ENCODE data around the gene SPZ1. TPM values are rescaled to one million over a fixed set of nuclear protein-coding genes. Genes with fewer than 3 reads are reported as not detected.
"Not testable (repeated sequence)": the region's sequence is repeated elsewhere in the genome, so short reads cannot be mapped to it uniquely, and the experiment has no call there.

Gene SPZ1
- not detected in 2 replicates for total RNA-seq (2014; rRNA removed)
- not detected for Bru-seq, nascent RNA
- BruChase-seq, experiment 1, labeled RNA remaining after a 6-hour chase = percentile 17 among the genes with signal in this experiment
- not detected for BruChase-seq, experiment 2, labeled RNA remaining after a 2-hour chase
- long read RNA-seq = 0 reads

- H3K4me3 ChIP-seq (ENCODE audit: low read length) = no peak within 1 kb of the TSS
- CTCF ChIA-PET = no interaction called here
- peaks cover 23% of the 10 kb centered on the region for H3K27me3 ChIP-seq (ENCODE audit: low read length)
- no peak within 1 kb of the TSS for H3K27ac ChIP-seq (ENCODE audit: low read length)
- H3K9me2 ChIP-seq (replicated peaks; ENCODE audit: low read length) = no peaks in the 10 kb centered on the region
- no peaks in the 10 kb centered on the region for H3K79me2 ChIP-seq (ENCODE audit: low read length)
- H4K20me1 ChIP-seq (ENCODE audit: low read length) = no peaks in the 10 kb centered on the region
- TF ChIP-seq CTCF (conservative IDR thresholded peaks at IDR 0.05; ENCODE audit: low read depth, low read length) (no peak), EZH2 (IDR thresholded peaks at IDR 0.05; ENCODE audit: low read length, unreplicated experiment) (no peak), EZH2phosphoT487 (IDR thresholded peaks at IDR 0.05; ENCODE audit: borderline replicate concordance, low read length) (no peak)
- BruUV-seq (replicated peaks) = no TSS peak
- DNase-seq (no peak), ATAC-seq (no peak)
- POLR2A ChIA-PET (ENCODE audit: unreplicated experiment) = no interaction called here
- H3K36me3 ChIP-seq (ENCODE audit: low read depth, low read length) = no peaks in the 10 kb centered on the region
- H3K9me3 ChIP-seq (ENCODE audit: low read length) = no peaks in the 10 kb centered on the region
- H3F3A ChIP-seq (ENCODE audit: low read length, unreplicated experiment) = no peaks in the 10 kb centered on the region
- H2AFZ ChIP-seq (ENCODE audit: low read length) = no peak within 1 kb of the TSS
- intact Hi-C loops (cut with micrococcal nuclease) = no loop called here
- no peaks in the 10 kb centered on the region for H3K4me1 ChIP-seq (ENCODE audit: insufficient read depth, low read length)
- H3K4me2 ChIP-seq (ENCODE audit: low read length) = no peak within 1 kb of the TSS
- no peak within 1 kb of the TSS for H3K9ac ChIP-seq (ENCODE audit: low read length)
Observed at GRCh38 chr5:80319702-80320101, at the start of gene SPZ1. Gene SPZ1 (plus strand): TSS chr5:80320002. CDS start chr5:80320216, 214 bp downstream.

- H3K9me2 ChIP-seq (replicated peaks; ENCODE audit: low read length); H3K4me2 ChIP-seq (ENCODE audit: low read length); H3K36me3 ChIP-seq (ENCODE audit: low read depth, low read length); H3K4me3 ChIP-seq (ENCODE audit: low read length); H3K27ac ChIP-seq (ENCODE audit: low read length); H3K9me3 ChIP-seq (ENCODE audit: low read length); ATAC-seq; H2AFZ ChIP-seq (ENCODE audit: low read length); H4K20me1 ChIP-seq (ENCODE audit: low read length); H3K27me3 ChIP-seq (ENCODE audit: low read length); H3K4me1 ChIP-seq (ENCODE audit: insufficient read depth, low read length); intact Hi-C loops (cut with micrococcal nuclease); BruUV-seq (replicated peaks); H3K9ac ChIP-seq (ENCODE audit: low read length); H3F3A ChIP-seq (ENCODE audit: low read length, unreplicated experiment); CTCF ChIA-PET; DNase-seq; H3K79me2 ChIP-seq (ENCODE audit: low read length): not testable (repeated sequence)
- POLR2A ChIA-PET (ENCODE audit: unreplicated experiment) = interaction anchor here (0.5 kb wide), 1 partner anchor 14 kb away, joined by 4 read pairs; no protein-coding TSS in a partner anchor
Observed at GRCh38 chr5:80270543-80270942, 49.3 kb upstream of the SPZ1 start.

GRCh38 chr5:80275347-80275746, 44.5 kb upstream of the SPZ1 start:
- Histone ChIP-seq H3K9me3 (ENCODE audit: low read length) (no peaks in the 10 kb centered on the region), H3K9ac (ENCODE audit: low read length) (no peak overlapping the region), H3K4me2 (ENCODE audit: low read length) (no peak overlapping the region), H3K4me3 (ENCODE audit: low read length) (no peak overlapping the region), H3K36me3 (ENCODE audit: low read depth, low read length) (no peaks in the 10 kb centered on the region), H3F3A (ENCODE audit: low read length, unreplicated experiment) (no peaks in the 10 kb centered on the region), H3K4me1 (ENCODE audit: insufficient read depth, low read length) (no peaks in the 10 kb centered on the region), H3K27ac (ENCODE audit: low read length) (no peak overlapping the region), H4K20me1 (ENCODE audit: low read length) (no peaks in the 10 kb centered on the region), H2AFZ (ENCODE audit: low read length) (no peak overlapping the region), H3K9me2 (replicated peaks; ENCODE audit: low read length) (no peaks in the 10 kb centered on the region), H3K27me3 (ENCODE audit: low read length) (no peaks in the 10 kb centered on the region), H3K79me2 (ENCODE audit: low read length) (no peaks in the 10 kb centered on the region)
- intact Hi-C loops (cut with micrococcal nuclease) = loop anchor here (1.0 kb wide), 1 partner anchor 184 kb away; no protein-coding TSS in a partner anchor
- ChIA-PET CTCF (no interaction called here), POLR2A (ENCODE audit: unreplicated experiment) (no interaction called here)
- peak; percentile 61 for TF ChIP-seq CTCF (conservative IDR thresholded peaks at IDR 0.05; ENCODE audit: low read depth, low read length)
- TF ChIP-seq EZH2 (IDR thresholded peaks at IDR 0.05; ENCODE audit: low read length, unreplicated experiment) = no peak
- no TSS peak for BruUV-seq (replicated peaks)
- ATAC-seq (no peak; the same call in 1 of the 2 replicates), DNase-seq (peak; percentile 28)
